ENCODE data around the gene PRDX1.

PRDX1 gene

DNA sequence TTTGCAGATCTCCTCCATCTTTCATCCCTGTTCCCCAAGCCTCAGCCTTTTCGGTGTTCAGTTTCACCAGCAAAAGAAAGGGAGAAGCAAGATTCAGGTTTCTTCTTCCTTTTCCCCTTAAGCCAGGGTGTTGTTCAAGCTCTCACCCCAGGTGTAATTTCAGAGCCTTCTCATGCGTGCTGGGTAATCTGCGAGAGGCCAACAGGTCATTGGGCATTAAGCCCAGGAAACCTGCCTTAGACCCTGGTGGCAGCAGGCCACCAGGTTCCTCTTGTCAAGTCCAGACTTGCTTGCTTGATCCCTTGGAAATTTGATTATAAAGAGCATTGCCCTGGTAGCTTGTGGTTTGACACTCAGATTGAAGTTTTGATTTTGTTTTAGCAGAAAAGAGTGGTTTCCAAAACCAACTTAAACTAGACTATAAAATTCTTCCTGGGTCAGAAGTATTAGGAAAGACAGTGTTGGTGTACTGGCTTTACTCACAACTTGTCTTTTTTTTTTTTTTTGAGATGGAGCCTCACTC lies 35.8 kb upstream of the PRDX1 start:
- H3K79me2 ChIP-seq (ENCODE audit: control insufficient read depth, insufficient read depth, low read length, poor library complexity) = no peaks in the 10 kb centered on the region
- no peak overlapping the region for H4K8ac ChIP-seq (ENCODE audit: low read depth, low read length)
- no peak overlapping the region for H3K23ac ChIP-seq (ENCODE audit: low read length)
- no peak overlapping the region for H4K12ac ChIP-seq (ENCODE audit: low read depth, low read length)
- H3K9ac ChIP-seq (ENCODE audit: low read length) = peak overlapping the region; percentile 22
- H2BK5ac ChIP-seq (ENCODE audit: low read depth, low read length, poor library complexity) = no peak overlapping the region
- no peak overlapping the region for H4K91ac ChIP-seq (ENCODE audit: low read depth, low read length)
- H3K79me1 ChIP-seq (ENCODE audit: low read length) = peaks cover 3% of the 10 kb centered on the region
- no peak overlapping the region for H2AK5ac ChIP-seq (ENCODE audit: low read length)
- peaks cover 18 to 31% of the 10 kb centered on the region in 2 experiments for H3K36me3 ChIP-seq (ENCODE audit: control insufficient read depth in 1 of 2, insufficient read depth in 2 of 2, low read length in 2 of 2)
- no peaks in the 10 kb centered on the region for H3K4me1 ChIP-seq (ENCODE audit: control insufficient read depth in 1 of 2, insufficient read depth in 2 of 2, low read length in 2 of 2)
- peak overlapping the region; percentile 14 for H3K4ac ChIP-seq (ENCODE audit: low read depth, low read length)
- no peaks in the 10 kb centered on the region for H3K9me3 ChIP-seq (ENCODE audit: insufficient read depth, low read depth, low read length)
- no peak for DNase-seq
- H3K14ac ChIP-seq (ENCODE audit: low read length) = no peak overlapping the region
- H2AFZ ChIP-seq (ENCODE audit: insufficient read depth, low read length, poor library complexity) = no peak overlapping the region
- no peak overlapping the region for H2BK12ac ChIP-seq (ENCODE audit: low read length)
- H3K4me3 ChIP-seq (ENCODE audit: low read depth, low read length) = no peak overlapping the region
- no peak overlapping the region for H3K18ac ChIP-seq (ENCODE audit: low read length)
- no peaks in the 10 kb centered on the region for H3K27me3 ChIP-seq (ENCODE audit: insufficient read depth, low read length)
- WGBS (ENCODE audit: extremely low coverage, insufficient coverage, insufficient read length) = no CpG with 5 or more reads among the region's 3 CpGs
- H2BK120ac ChIP-seq (ENCODE audit: insufficient read depth, low read length, poor library complexity) = no peak overlapping the region
- no peak overlapping the region for H3K4me2 ChIP-seq (ENCODE audit: low read length)
- no peak overlapping the region for H3K27ac ChIP-seq (ENCODE audit: low read depth, low read length)

DNA sequence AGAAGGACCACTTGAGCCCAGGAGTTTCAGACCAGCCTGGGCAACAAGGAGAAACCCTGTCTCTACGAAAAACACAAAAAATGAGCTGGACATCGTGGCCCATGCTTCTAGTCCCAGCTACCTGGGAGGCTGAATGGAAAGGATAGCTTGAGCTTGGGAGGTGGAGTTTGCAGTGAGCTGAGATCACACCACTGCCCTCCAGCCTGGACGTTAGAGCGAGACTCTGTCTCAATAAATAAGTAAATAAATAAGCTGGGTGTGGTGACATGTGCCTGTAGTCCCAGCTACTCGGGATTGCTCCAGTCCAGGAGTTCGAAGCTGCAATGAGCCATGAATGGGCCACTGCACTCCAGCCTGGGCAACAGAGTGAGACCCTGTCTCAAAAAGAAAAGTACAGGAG lies 32.5 kb upstream of the PRDX1 start:
- H3K27me3 ChIP-seq (ENCODE audit: insufficient read depth, low read length) = no peaks in the 10 kb centered on the region
- H3K79me1 ChIP-seq (ENCODE audit: low read length) = peaks cover 11% of the 10 kb centered on the region
- H3K18ac ChIP-seq (ENCODE audit: low read length) = no peak overlapping the region
- H4K91ac ChIP-seq (ENCODE audit: low read depth, low read length) = no peak overlapping the region
- no peaks in the 10 kb centered on the region for H3K9me3 ChIP-seq (ENCODE audit: insufficient read depth, low read depth, low read length)
- H2AK5ac ChIP-seq (ENCODE audit: low read length) = no peak overlapping the region
- no peak overlapping the region for H3K4me2 ChIP-seq (ENCODE audit: low read length)
- no peak overlapping the region for H2BK12ac ChIP-seq (ENCODE audit: low read length)
- peaks cover 0 to 8% of the 10 kb centered on the region in 2 experiments for H3K4me1 ChIP-seq (ENCODE audit: control insufficient read depth in 1 of 2, insufficient read depth in 2 of 2, low read length in 2 of 2)
- H3K79me2 ChIP-seq (ENCODE audit: control insufficient read depth, insufficient read depth, low read length, poor library complexity) = peaks cover 7% of the 10 kb centered on the region
- H3K36me3 ChIP-seq (ENCODE audit: control insufficient read depth in 1 of 2, insufficient read depth in 2 of 2, low read length in 2 of 2) = peaks cover 4 to 15% of the 10 kb centered on the region in 2 experiments
- H2AFZ ChIP-seq (ENCODE audit: insufficient read depth, low read length, poor library complexity) = no peak overlapping the region
- H2BK5ac ChIP-seq (ENCODE audit: low read depth, low read length, poor library complexity) = no peak overlapping the region
- no peak for DNase-seq
- no peak overlapping the region for H3K9ac ChIP-seq (ENCODE audit: low read length)
- H4K12ac ChIP-seq (ENCODE audit: low read depth, low read length) = no peak overlapping the region
- no peak overlapping the region for H3K4ac ChIP-seq (ENCODE audit: low read depth, low read length)
- no peak overlapping the region for H3K4me3 ChIP-seq (ENCODE audit: low read depth, low read length)
- no peak overlapping the region for H3K14ac ChIP-seq (ENCODE audit: low read length)
- no peak overlapping the region for H4K8ac ChIP-seq (ENCODE audit: low read depth, low read length)
- no peak overlapping the region for H2BK120ac ChIP-seq (ENCODE audit: insufficient read depth, low read length, poor library complexity)
- WGBS (ENCODE audit: extremely low coverage, insufficient coverage, insufficient read length) = no CpG with 5 or more reads among the region's 6 CpGs
- no peak overlapping the region for H3K27ac ChIP-seq (ENCODE audit: low read depth, low read length)
- no peak overlapping the region for H3K23ac ChIP-seq (ENCODE audit: low read length)

DNA sequence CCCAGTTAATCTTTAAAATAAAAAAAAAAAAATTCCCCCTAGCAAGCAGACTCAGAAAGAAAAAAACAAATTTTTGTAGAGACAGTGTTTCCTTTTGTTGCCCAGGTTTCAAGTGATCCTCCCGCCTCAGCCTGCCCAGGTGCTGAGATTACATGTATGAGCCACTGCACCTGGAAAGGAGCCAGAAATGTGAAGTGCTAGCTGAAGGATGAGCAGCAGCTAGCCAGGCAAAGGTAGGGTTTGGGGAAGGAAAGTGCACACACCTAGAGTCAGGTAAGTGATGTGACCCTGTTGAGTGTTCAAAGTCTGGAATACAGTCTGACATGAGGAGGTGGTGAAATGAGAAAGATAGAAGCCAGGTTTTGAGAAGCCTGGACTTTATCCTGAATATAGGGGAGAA lies 30.6 kb upstream of the PRDX1 start:
- H3K4me3 ChIP-seq (ENCODE audit: low read depth, low read length) = no peak overlapping the region
- H2BK120ac ChIP-seq (ENCODE audit: insufficient read depth, low read length, poor library complexity) = no peak overlapping the region
- H3K4me1 ChIP-seq (ENCODE audit: control insufficient read depth in 1 of 2, insufficient read depth in 2 of 2, low read length in 2 of 2) = peaks cover 0 to 8% of the 10 kb centered on the region in 2 experiments
- no peak overlapping the region for H3K27ac ChIP-seq (ENCODE audit: low read depth, low read length)
- H2AFZ ChIP-seq (ENCODE audit: insufficient read depth, low read length, poor library complexity) = no peak overlapping the region
- no peak overlapping the region for H4K12ac ChIP-seq (ENCODE audit: low read depth, low read length)
- H2AK5ac ChIP-seq (ENCODE audit: low read length) = no peak overlapping the region
- H3K14ac ChIP-seq (ENCODE audit: low read length) = no peak overlapping the region
- H2BK12ac ChIP-seq (ENCODE audit: low read length) = no peak overlapping the region
- peaks cover 11% of the 10 kb centered on the region for H3K79me1 ChIP-seq (ENCODE audit: low read length)
- no peak overlapping the region for H4K91ac ChIP-seq (ENCODE audit: low read depth, low read length)
- peaks cover 4 to 12% of the 10 kb centered on the region in 2 experiments for H3K36me3 ChIP-seq (ENCODE audit: control insufficient read depth in 1 of 2, insufficient read depth in 2 of 2, low read length in 2 of 2)
- no peak for DNase-seq
- no CpG with 5 or more reads among the region's 1 CpG for WGBS (ENCODE audit: extremely low coverage, insufficient coverage, insufficient read length)
- no peak overlapping the region for H2BK5ac ChIP-seq (ENCODE audit: low read depth, low read length, poor library complexity)
- H4K8ac ChIP-seq (ENCODE audit: low read depth, low read length) = no peak overlapping the region
- no peaks in the 10 kb centered on the region for H3K27me3 ChIP-seq (ENCODE audit: insufficient read depth, low read length)
- no peak overlapping the region for H3K18ac ChIP-seq (ENCODE audit: low read length)
- no peak overlapping the region for H3K23ac ChIP-seq (ENCODE audit: low read length)
- no peak overlapping the region for H3K4me2 ChIP-seq (ENCODE audit: low read length)
- H3K79me2 ChIP-seq (ENCODE audit: control insufficient read depth, insufficient read depth, low read length, poor library complexity) = peaks cover 7% of the 10 kb centered on the region
- H3K4ac ChIP-seq (ENCODE audit: low read depth, low read length) = peak overlapping the region; percentile 15
- no peak overlapping the region for H3K9ac ChIP-seq (ENCODE audit: low read length)
- H3K9me3 ChIP-seq (ENCODE audit: insufficient read depth, low read depth, low read length) = no peaks in the 10 kb centered on the region

DNA sequence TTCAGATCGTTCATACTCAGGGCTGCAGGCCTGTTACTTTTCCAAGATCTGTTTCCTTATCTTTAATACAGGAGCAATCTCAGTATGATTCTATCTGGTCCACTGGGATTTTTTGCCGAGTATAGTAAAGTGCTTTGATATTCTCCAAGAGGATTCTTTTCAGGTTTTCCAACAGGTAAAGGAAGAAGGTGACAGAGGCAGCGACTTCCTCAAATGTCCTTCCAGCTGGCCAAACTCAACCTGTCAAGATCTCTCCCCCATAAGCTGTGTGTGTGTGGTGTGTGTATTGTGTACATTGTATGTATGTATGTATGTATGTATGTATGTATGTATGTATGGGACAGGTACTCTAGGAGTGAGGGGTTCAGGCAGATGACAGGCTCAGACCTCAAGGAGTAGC lies 30.0 kb upstream of the PRDX1 start:
- Histone ChIP-seq H3K9me3 (ENCODE audit: insufficient read depth, low read depth, low read length) (no peaks in the 10 kb centered on the region), H2BK120ac (ENCODE audit: insufficient read depth, low read length, poor library complexity) (no peak overlapping the region), H4K8ac (ENCODE audit: low read depth, low read length) (no peak overlapping the region), H3K23ac (ENCODE audit: low read length) (no peak overlapping the region), H3K36me3 (ENCODE audit: control insufficient read depth in 1 of 2, insufficient read depth in 2 of 2, low read length in 2 of 2) (peaks cover 4 to 12% of the 10 kb centered on the region in 2 experiments), H3K27ac (ENCODE audit: low read depth, low read length) (no peak overlapping the region), H4K91ac (ENCODE audit: low read depth, low read length) (no peak overlapping the region), H3K18ac (ENCODE audit: low read length) (no peak overlapping the region), H3K14ac (ENCODE audit: low read length) (no peak overlapping the region), H3K27me3 (ENCODE audit: insufficient read depth, low read length) (no peaks in the 10 kb centered on the region), H3K9ac (ENCODE audit: low read length) (no peak overlapping the region), H2AFZ (ENCODE audit: insufficient read depth, low read length, poor library complexity) (no peak overlapping the region), H3K4me2 (ENCODE audit: low read length) (peak overlapping the region; percentile 89), H3K79me2 (ENCODE audit: control insufficient read depth, insufficient read depth, low read length, poor library complexity) (peaks cover 7% of the 10 kb centered on the region), H3K79me1 (ENCODE audit: low read length) (peaks cover 8% of the 10 kb centered on the region), H2AK5ac (ENCODE audit: low read length) (no peak overlapping the region), H4K12ac (ENCODE audit: low read depth, low read length) (no peak overlapping the region), H2BK5ac (ENCODE audit: low read depth, low read length, poor library complexity) (no peak overlapping the region), H3K4me3 (ENCODE audit: low read depth, low read length) (peak overlapping the region; percentile 41), H3K4me1 (ENCODE audit: control insufficient read depth in 1 of 2, insufficient read depth in 2 of 2, low read length in 2 of 2) (peaks cover 0 to 8% of the 10 kb centered on the region in 2 experiments), H2BK12ac (ENCODE audit: low read length) (no peak overlapping the region), H3K4ac (ENCODE audit: low read depth, low read length) (peak overlapping the region; percentile 30)
- WGBS (ENCODE audit: extremely low coverage, insufficient coverage, insufficient read length) = no CpG with 5 or more reads among the region's 3 CpGs
- DNase-seq = no peak

Data from trophoblast cell (in vitro differentiated cells and primary cell).